H1 (cell line): ENCODE measurements around the gene CDH16. TPM values are rescaled to one million over a fixed set of nuclear protein-coding genes. Genes with fewer than 3 reads are reported as not detected.

ENCODE experiments used
- CBX5 ChIP-seq: fragments of 300-800, 300-1000 bp; sonication (generic); IDR thresholded peaks from 2 replicates; pipeline ENCODE4 v1.7.1; 2016; ENCODE audit warnings: antibody characterized with exemption, low read length, low read depth
- CTCF ChIP-seq, 3 experiments: IDR thresholded peaks; 1 replicate in 2 of 3; 2 replicates in 1 of 3; pipeline versions ENCODE4 v1.5.1 to v1.6.1; 2011; ENCODE audit warnings: low read length in 3 of 3, mild to moderate bottlenecking in 3 of 3, inconsistent platforms in 2 of 3, low read depth in 1 of 3, moderate library complexity in 1 of 3; ENCODE audit not compliant: insufficient read depth in 1 of 3; ENCODE audit errors: control extremely low read depth in 1 of 3
- EP300 ChIP-seq, 2 experiments: IDR thresholded peaks; 1 replicate in 1 of 2; 2 replicates in 1 of 2; pipeline ENCODE4 v1.6.1; 2011 to 2012; ENCODE audit warnings: low read depth in 2 of 2, low read length in 2 of 2, mild to moderate bottlenecking in 2 of 2, borderline replicate concordance in 1 of 2, inconsistent platforms in 1 of 2, moderate library complexity in 1 of 2
- RNF2 ChIP-seq: fragments of 200-900, 300-1000 bp; sonication (generic); IDR thresholded peaks from 2 replicates; pipeline ENCODE4 v1.7.1; 2016; ENCODE audit warnings: borderline replicate concordance, low read depth, mild to moderate bottlenecking, antibody characterized with exemption, low read length; ENCODE audit not compliant: poor library complexity, severe bottlenecking; ENCODE audit errors: missing control alignments
- polyA plus RNA-seq, 7 experiments: library from polyadenylated mRNA; depleted of rRNA in 3 of 7; stranded (reverse) in 5 of 7; unstranded in 2 of 7; fragments of >200 nt in 5 of 7; fragments of 200-250 nt in 2 of 7; gene quantifications; 1 replicate in 5 of 7; 2 replicates in 1 of 7; 4 replicates in 1 of 7; pipeline versions ENCODE4 v1.2.1 to v1.2.3, GENCODE V29; 2011 to 2013; ENCODE audit warnings: missing spikeins in 2 of 7, mixed read lengths in 2 of 7
- total RNA-seq: library from RNA; stranded (reverse); fragmentation: NEBNext Ultra II Directional; extraction: Animal tissue kit (Norgen Biotek cat#: 25700); gene quantifications from 2 replicates; pipeline ENCODE4 v1.2.1, GENCODE V29; 2021

Gene CDH16
- total and polyA plus RNA-seq, 2 of the 8 experiments (the other 6 are each of a cell fraction or from before 2014, with no cell fraction given) = not detected

DNA sequence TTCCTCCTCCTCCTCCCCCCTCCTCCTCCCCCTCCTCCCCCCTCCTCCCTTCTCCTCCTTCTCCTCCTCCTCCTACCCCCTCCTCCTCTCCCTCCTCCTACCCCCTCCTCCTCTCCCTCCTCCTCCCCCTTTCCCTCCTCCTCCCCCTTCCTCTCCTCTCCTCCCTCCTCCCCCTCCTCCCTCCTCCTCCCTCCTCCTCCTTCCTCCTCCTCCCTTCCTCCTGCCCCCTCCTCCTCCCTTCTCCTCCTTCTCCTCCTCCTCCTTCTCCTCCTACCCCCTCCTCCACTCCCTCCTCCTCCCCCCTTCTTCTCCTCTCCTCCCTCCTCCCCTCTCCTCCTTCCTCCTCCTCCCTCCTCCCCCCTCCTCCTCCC, 45.0 kb downstream of the CDH16 start (continued):
- TF ChIP-seq CTCF (IDR thresholded peaks at IDR 0.05; ENCODE audit: control extremely low read depth in 1 of 3, insufficient read depth in 1 of 3, low read depth in 1 of 3, low read length in 3 of 3) (no peak), RNF2 (no peak), CBX5 (no peak), EP300 (IDR thresholded peaks at IDR 0.05; ENCODE audit: borderline replicate concordance in 1 of 2, low read depth in 2 of 2, low read length in 2 of 2) (no peak)
- TF ChIP-seq, all 59 proteins: peak for 0
